ENCODE measurements around the gene TAF11L14.

The TAF11L14 gene

DNA sequence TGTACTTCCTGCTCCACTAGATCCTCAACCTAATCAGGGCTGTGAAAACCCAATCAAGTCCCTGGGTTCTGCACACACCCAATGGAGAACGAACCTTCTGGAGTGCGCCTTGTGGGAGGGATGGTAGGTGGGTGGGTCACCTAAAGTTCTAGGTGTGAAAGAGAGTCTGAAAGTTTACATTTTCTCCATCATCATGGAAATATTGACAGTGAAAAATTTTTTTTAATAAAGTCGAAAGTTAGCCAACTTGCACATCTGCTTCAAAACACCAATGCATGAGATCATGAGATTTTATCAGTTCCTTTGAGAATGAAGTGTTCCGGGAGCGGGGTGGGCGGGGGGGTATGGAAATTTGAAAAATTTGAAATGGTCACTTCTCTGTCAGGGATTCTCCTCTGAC lies 21.7 kb downstream of the TAF11L14 start:
- Histone ChIP-seq H3K4me3 (ENCODE audit: low read depth, low read length) (no peak overlapping the region), H3K27me3 (ENCODE audit: insufficient read depth, low read depth, severe bottlenecking) (no peaks in the 10 kb centered on the region), H3K9me3 (ENCODE audit: severe bottlenecking) (no peaks in the 10 kb centered on the region), H3K36me3 (no peaks in the 10 kb centered on the region), H3K27ac (no peak overlapping the region)
- no peak for DNase-seq
- TF ChIP-seq CTCF (IDR thresholded peaks at IDR 0.05; ENCODE audit: low read depth, low read length), result no peak

DNA sequence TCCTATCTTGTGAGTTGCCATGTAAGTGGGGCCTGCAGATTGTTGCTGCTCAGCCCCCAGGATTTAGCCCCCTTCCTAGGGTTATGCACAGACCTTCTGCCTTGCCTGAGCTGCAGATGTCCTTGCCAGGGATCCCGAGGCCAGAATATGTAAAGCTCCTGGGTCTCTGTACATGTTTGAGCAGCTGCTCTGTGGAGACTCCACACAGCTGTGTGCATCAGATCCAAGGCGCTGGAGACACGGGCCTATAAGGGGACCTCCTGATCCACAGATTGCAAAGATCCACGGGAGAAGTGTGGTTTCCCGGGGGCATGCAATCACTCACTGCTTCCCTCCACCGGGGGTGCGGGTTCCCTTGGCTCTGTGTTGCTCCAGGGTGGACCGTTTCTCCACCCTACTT lies 28.9 kb downstream of the TAF11L14 start:
- no peak for DNase-seq
- no peak for TF ChIP-seq CTCF (IDR thresholded peaks at IDR 0.05; ENCODE audit: low read depth, low read length)
- H3K27me3 ChIP-seq (ENCODE audit: insufficient read depth, low read depth, severe bottlenecking), result no peaks in the 10 kb centered on the region
- no peaks in the 10 kb centered on the region for H3K36me3 ChIP-seq
- H3K9me3 ChIP-seq (ENCODE audit: severe bottlenecking), result no peaks in the 10 kb centered on the region
- H3K4me3 ChIP-seq (ENCODE audit: low read depth, low read length), result no peak overlapping the region
- no peak overlapping the region for H3K27ac ChIP-seq

GRCh38 chr5:17665836-17666235 lies 31.6 kb downstream of the TAF11L14 start:
- no peaks in the 10 kb centered on the region for H3K9me3 ChIP-seq (ENCODE audit: severe bottlenecking)
- H3K36me3 ChIP-seq, result no peaks in the 10 kb centered on the region
- no peak overlapping the region for H3K4me3 ChIP-seq (ENCODE audit: low read depth, low read length)
- no peaks in the 10 kb centered on the region for H3K27me3 ChIP-seq (ENCODE audit: insufficient read depth, low read depth, severe bottlenecking)
- no peak for DNase-seq
- H3K27ac ChIP-seq, result no peak overlapping the region
- TF ChIP-seq CTCF (IDR thresholded peaks at IDR 0.05; ENCODE audit: low read depth, low read length), result no peak

DNA sequence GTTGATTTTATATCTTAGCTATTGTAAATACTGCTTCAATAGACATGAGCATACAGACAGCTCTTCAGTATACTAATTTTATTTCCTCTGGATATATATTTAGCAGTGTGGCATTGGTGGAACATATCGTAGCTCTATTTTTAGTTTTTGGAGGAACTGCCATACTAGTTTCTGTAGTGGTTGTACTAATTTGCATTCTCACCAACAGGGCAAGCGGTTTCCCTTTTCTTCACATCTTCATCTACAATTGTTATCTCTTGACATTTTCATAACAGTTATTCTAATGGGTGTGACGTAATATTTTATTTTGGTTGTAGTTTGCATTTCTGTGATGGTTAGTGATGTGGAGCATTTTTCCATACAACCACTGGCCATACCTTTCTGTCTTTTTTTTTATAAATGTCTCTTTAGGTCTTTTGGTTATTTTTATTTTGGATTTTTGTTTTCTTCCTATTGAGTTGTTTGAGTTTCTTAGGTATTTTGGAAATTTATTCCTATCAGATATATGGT lies 32.5 kb downstream of the TAF11L14 start:
- Histone ChIP-seq H3K4me3 (ENCODE audit: low read depth, low read length) (no peak overlapping the region), H3K27me3 (ENCODE audit: insufficient read depth, low read depth, severe bottlenecking) (no peaks in the 10 kb centered on the region), H3K27ac (no peak overlapping the region), H3K9me3 (ENCODE audit: severe bottlenecking) (no peaks in the 10 kb centered on the region), H3K36me3 (no peaks in the 10 kb centered on the region)
- DNase-seq, result no peak
- TF ChIP-seq CTCF (IDR thresholded peaks at IDR 0.05; ENCODE audit: low read depth, low read length), result no peak

DNA sequence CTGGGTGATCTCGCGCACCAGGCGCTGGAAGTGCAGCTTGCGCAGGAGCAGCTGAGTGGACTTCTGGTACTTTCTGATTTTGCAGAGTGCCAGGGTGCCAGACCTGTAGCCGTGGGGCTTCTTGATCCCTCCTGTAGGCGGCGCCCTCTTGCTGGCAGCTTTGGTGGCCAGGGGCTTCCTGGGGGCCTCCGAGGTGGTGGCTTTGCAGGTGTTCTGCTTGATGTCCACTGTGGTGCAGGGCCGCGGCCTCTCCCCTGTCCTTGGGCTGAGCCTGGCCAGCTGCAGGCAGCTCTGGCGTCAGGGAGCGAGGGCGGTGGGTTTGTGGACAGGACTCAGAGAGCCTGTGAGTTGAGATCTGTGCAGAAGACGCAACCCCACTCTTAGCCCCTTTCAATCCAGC lies 36.1 kb downstream of the TAF11L14 start:
- Histone ChIP-seq H3K36me3 (no peaks in the 10 kb centered on the region), H3K27ac (no peak overlapping the region), H3K9me3 (ENCODE audit: severe bottlenecking) (no peaks in the 10 kb centered on the region), H3K4me3 (ENCODE audit: low read depth, low read length) (no peak overlapping the region), H3K27me3 (ENCODE audit: insufficient read depth, low read depth, severe bottlenecking) (no peaks in the 10 kb centered on the region)
- TF ChIP-seq CTCF (IDR thresholded peaks at IDR 0.05; ENCODE audit: low read depth, low read length), result no peak
- DNase-seq, result no peak

GRCh38 chr5:17678751-17679324 lies 44.6 kb downstream of the TAF11L14 start:
- DNase-seq, result no peak
- no peak for TF ChIP-seq CTCF (IDR thresholded peaks at IDR 0.05; ENCODE audit: low read depth, low read length)
- H3K36me3 ChIP-seq, result no peaks in the 10 kb centered on the region
- H3K27me3 ChIP-seq (ENCODE audit: insufficient read depth, low read depth, severe bottlenecking), result no peaks in the 10 kb centered on the region
- no peak overlapping the region for H3K27ac ChIP-seq
- no peaks in the 10 kb centered on the region for H3K9me3 ChIP-seq (ENCODE audit: severe bottlenecking)
- no peak overlapping the region for H3K4me3 ChIP-seq (ENCODE audit: low read depth, low read length)
